ENCODE results near the gene NEDD8. TPM values are rescaled to one million over a fixed set of nuclear protein-coding genes. Genes with fewer than 3 reads are reported as not detected.

Gene NEDD8
- polyA plus RNA-seq, 1 experiment: 242 TPM

GRCh38 chr14:24197056-24197450, 35.1 kb downstream of the NEDD8 start:
- H3K27me3 ChIP-seq (ENCODE audit: control insufficient read depth, insufficient read depth, low read length): no peaks in the 10 kb centered on the region
- no peak overlapping the region for H3K4me3 ChIP-seq (ENCODE audit: low read depth, low read length)
- POLR2A ChIA-PET: interaction anchor here (0.7 kb wide), 1 partner anchor 503 kb away, joined by 8 read pairs; no protein-coding TSS in a partner anchor
- CTCF ChIA-PET: no interaction called here
- TF ChIP-seq CTCF (IDR thresholded peaks at IDR 0.05; ENCODE audit: insufficient read depth, low read depth, low read length): no peak
- DNase-seq (ENCODE audit: low read depth): no peak
- peaks cover 5% of the 10 kb centered on the region for H3K36me3 ChIP-seq (ENCODE audit: control insufficient read depth, insufficient read depth, low read length)

GRCh38 chr14:24196071-24197055, 35.8 kb downstream of the NEDD8 start:
- Histone ChIP-seq H3K36me3 (ENCODE audit: control insufficient read depth, insufficient read depth, low read length) (peaks cover 5% of the 10 kb centered on the region), H3K4me3 (ENCODE audit: low read depth, low read length) (peak overlapping the region; percentile 87), H3K27me3 (ENCODE audit: control insufficient read depth, insufficient read depth, low read length) (no peaks in the 10 kb centered on the region)
- ChIA-PET CTCF (interaction anchor here (0.8 to 1.1 kb wide), 2 partner anchors 11 to 109 kb away, joined by 3 to 5 read pairs; no protein-coding TSS in a partner anchor), POLR2A (interaction anchor here (0.6 to 0.9 kb wide), 3 partner anchors 103 to 502 kb away, joined by 3 to 8 read pairs (median 3); partner anchors contain the start of genes DHRS1 and NOP9)
- DNase-seq (ENCODE audit: low read depth): no peak
- TF ChIP-seq CTCF (IDR thresholded peaks at IDR 0.05; ENCODE audit: insufficient read depth, low read depth, low read length): no peak

- peaks cover 6% of the 10 kb centered on the region for H3K36me3 ChIP-seq (ENCODE audit: control insufficient read depth, insufficient read depth, low read length)
- H3K4me3 ChIP-seq (ENCODE audit: low read depth, low read length): peak within 1 kb of the TSS; percentile 87
- no peak for DNase-seq (ENCODE audit: low read depth)
- H3K27me3 ChIP-seq (ENCODE audit: control insufficient read depth, insufficient read depth, low read length): no peaks in the 10 kb centered on the region
- ChIA-PET CTCF (interaction anchor here (0.8 to 1.1 kb wide), 2 partner anchors 12 to 110 kb away, joined by 3 to 5 read pairs; no protein-coding TSS in a partner anchor), POLR2A (interaction anchor here (0.6 to 0.9 kb wide), 2 partner anchors 104 to 114 kb away, joined by 3 read pairs; partner anchors contain the start of genes DHRS1 and NOP9)
- no peak for TF ChIP-seq CTCF (IDR thresholded peaks at IDR 0.05; ENCODE audit: insufficient read depth, low read depth, low read length)
Observed at GRCh38 chr14:24195186-24196070, 36.7 kb downstream of the NEDD8 start, which contains the start of gene TM9SF1. TM9SF1 (minus strand) TSS chr14:24195441; CDS start chr14:24195019, 422 bp downstream.

GRCh38 chr14:24194873-24195185, 37.3 kb downstream of the NEDD8 start:
- Histone ChIP-seq H3K27me3 (ENCODE audit: control insufficient read depth, insufficient read depth, low read length) (no peaks in the 10 kb centered on the region), H3K4me3 (ENCODE audit: low read depth, low read length) (peak overlapping the region; percentile 87), H3K36me3 (ENCODE audit: control insufficient read depth, insufficient read depth, low read length) (peaks cover 7% of the 10 kb centered on the region)
- CTCF ChIA-PET: no interaction called here
- no peak for DNase-seq (ENCODE audit: low read depth)
- POLR2A ChIA-PET: no interaction called here
- no peak for TF ChIP-seq CTCF (IDR thresholded peaks at IDR 0.05; ENCODE audit: insufficient read depth, low read depth, low read length)
